HepG2 (cell line): Measurements from ENCODE around the gene TAS1R3. TPM values are rescaled to one million over a fixed set of nuclear protein-coding genes. Genes with fewer than 3 reads are reported as not detected.
A peak's percentile ranks its signal among the peaks of the same experiment; 100 is the strongest.

Source experiments
- CEBPG ChIP-seq: IDR thresholded peaks from 2 replicates; pipeline ENCODE4 v1.6.1; 2016
- FIP1L1 ChIP-seq: fragments of 200-400 bp; formaldehyde crosslinking; IDR thresholded peaks from 2 replicates; pipeline ENCODE4 v1.6.1; 2018; ENCODE audit warnings: low read depth, mild to moderate bottlenecking, low read length, moderate library complexity, borderline replicate concordance; ENCODE audit not compliant: insufficient read depth
- FLYWCH1 ChIP-seq: sonication (generic); formaldehyde crosslinking; IDR thresholded peaks from 2 replicates; pipeline ENCODE4 v1.8.1; 2023; ENCODE audit warnings: mild to moderate bottlenecking, missing genetic modification reagents
- FOXA1 ChIP-seq, 2 experiments: fragments of 450-650 bp in 1 of 2; sonication (generic) in 1 of 2; formaldehyde crosslinking in 1 of 2; IDR thresholded peaks; 2 replicates each; pipeline versions ENCODE4 v1.4.0 to v1.6.1; 2016 to 2020; ENCODE audit warnings: missing genetic modification reagents in 1 of 2
- ISL2 ChIP-seq: sonication (generic); formaldehyde crosslinking; IDR thresholded peaks from 2 replicates; pipeline ENCODE4 v1.5.0; 2020; ENCODE audit warnings: missing genetic modification reagents
- NFRKB ChIP-seq: fragments of 450-650 bp; IDR thresholded peaks from 2 replicates; pipeline ENCODE4 v1.6.1; 2017
- PLRG1 ChIP-seq: fragments of 450-650 bp; conservative IDR thresholded peaks from 2 replicates; pipeline ENCODE4 v1.6.1; 2016
- POLR2G ChIP-seq: fragments of 200-400 bp; formaldehyde crosslinking; IDR thresholded peaks from 2 replicates; pipeline ENCODE4 v1.6.1; 2018; ENCODE audit warnings: mild to moderate bottlenecking, low read depth, low read length, moderate library complexity
- RBFOX2 ChIP-seq: fragments of 200-400 bp; formaldehyde crosslinking; IDR thresholded peaks from 2 replicates; pipeline ENCODE4 v1.6.1; 2017; ENCODE audit warnings: low read depth, mild to moderate bottlenecking, low read length
- RBM39 ChIP-seq: fragments of 200-400 bp; formaldehyde crosslinking; IDR thresholded peaks from one replicate; pipeline ENCODE4 v1.6.1; 2018; ENCODE audit warnings: antibody characterized with exemption, mild to moderate bottlenecking, low read depth, low read length; ENCODE audit not compliant: poor library complexity, severe bottlenecking
- SMAD3 ChIP-seq: sonication (generic); formaldehyde crosslinking; IDR thresholded peaks from 2 replicates; pipeline ENCODE4 v1.4.0; 2020; ENCODE audit warnings: missing genetic modification reagents
- SP2 ChIP-seq: sonication (generic); formaldehyde crosslinking; IDR thresholded peaks from 2 replicates; pipeline ENCODE4 v1.5.1; 2020; ENCODE audit warnings: mild to moderate bottlenecking, missing genetic modification reagents
- TCF7L2 ChIP-seq: IDR thresholded peaks from 2 replicates; pipeline ENCODE4 v1.6.1; 2011; ENCODE audit warnings: mild to moderate bottlenecking, low read depth, low read length, moderate library complexity
- THAP11 ChIP-seq: IDR thresholded peaks from 2 replicates; pipeline ENCODE4 v1.6.1; 2016; ENCODE audit warnings: missing biosample characterization, missing genetic modification reagents
- TP53 ChIP-seq: sonication (generic); formaldehyde crosslinking; conservative IDR thresholded peaks from 2 replicates; pipeline ENCODE4 v1.4.0; 2020; ENCODE audit warnings: missing genetic modification reagents
- ZBTB8A ChIP-seq: sonication (generic); formaldehyde crosslinking; IDR thresholded peaks from 2 replicates; pipeline ENCODE4 v1.4.0; 2020; ENCODE audit warnings: mild to moderate bottlenecking, low read depth, missing genetic modification reagents, borderline replicate concordance
- ZC3H13 ChIP-seq: sonication (generic); formaldehyde crosslinking; IDR thresholded peaks from 2 replicates; pipeline ENCODE4 v1.8.1; 2023; ENCODE audit warnings: mild to moderate bottlenecking, missing genetic modification reagents, moderate library complexity
- ZNF253 ChIP-seq: sonication (generic); formaldehyde crosslinking; IDR thresholded peaks from 2 replicates; pipeline ENCODE4 v1.8.0; 2022; ENCODE audit warnings: mild to moderate bottlenecking, missing genetic modification reagents, borderline replicate concordance
- ZNF274 ChIP-seq: sonication (generic); formaldehyde crosslinking; IDR thresholded peaks from 2 replicates; pipeline ENCODE4 v1.5.1; 2020; ENCODE audit warnings: mild to moderate bottlenecking, missing genetic modification reagents
- ZNF331 ChIP-seq: sonication (generic); formaldehyde crosslinking; IDR thresholded peaks from 2 replicates; pipeline ENCODE4 v1.4.0; 2020; ENCODE audit warnings: missing genetic modification reagents
- ZNF33A ChIP-seq: sonication (generic); formaldehyde crosslinking; IDR thresholded peaks from 2 replicates; pipeline ENCODE4 v1.5.1; 2020; ENCODE audit warnings: missing genetic modification reagents, mild to moderate bottlenecking, moderate library complexity, borderline replicate concordance
- ZNF343 ChIP-seq: sonication (generic); formaldehyde crosslinking; IDR thresholded peaks from 2 replicates; pipeline ENCODE4 v1.4.0; 2020; ENCODE audit warnings: mild to moderate bottlenecking, missing genetic modification reagents
- ZNF572 ChIP-seq: sonication (generic); formaldehyde crosslinking; IDR thresholded peaks from 2 replicates; pipeline ENCODE4 v1.5.1; 2020; ENCODE audit warnings: mild to moderate bottlenecking, missing genetic modification reagents
- ZNF672 ChIP-seq: sonication (generic); formaldehyde crosslinking; IDR thresholded peaks from 2 replicates; pipeline ENCODE4 v1.8.1; 2022; ENCODE audit warnings: missing genetic modification reagents
- polyA plus RNA-seq, 8 experiments: library from polyadenylated mRNA; depleted of rRNA in 3 of 8; stranded (reverse) in 7 of 8; unstranded in 1 of 8; fragments of >200 nt; fragmentation: Illumina TruSeq in 4 of 8; extraction: Trizol in 4 of 8; gene quantifications; 2 replicates each; pipeline versions ENCODE4 v1.2.1 to v1.2.3, GENCODE V29; 2011 to 2016; ENCODE audit warnings: low read depth in 4 of 8, missing spikeins in 1 of 8, mixed read lengths in 1 of 8; ENCODE audit not compliant: insufficient read depth in 1 of 8
- total RNA-seq, 5 experiments: library from RNA; depleted of rRNA; stranded (reverse); fragments of >200 nt; fragmentation: Illumina TruSeq; extraction: Trizol; gene quantifications; 2 replicates each; pipeline ENCODE4 v1.2.3, GENCODE V29; 2016; ENCODE audit warnings: low read depth in 1 of 5
- TF ChIP-seq, protein P1 (sequence below): sonication (generic); formaldehyde crosslinking; IDR thresholded peaks from 2 replicates; pipeline ENCODE4 v1.4.0; 2020; ENCODE audit warnings: mild to moderate bottlenecking, missing genetic modification reagents, borderline replicate concordance
- TF ChIP-seq, protein P2 (sequence below): sonication (generic); formaldehyde crosslinking; IDR thresholded peaks from 2 replicates; pipeline ENCODE4 v1.4.0; 2020; ENCODE audit warnings: mild to moderate bottlenecking, low read depth, missing genetic modification reagents
- TF ChIP-seq, protein P3 (sequence below): sonication (generic); formaldehyde crosslinking; IDR thresholded peaks from 2 replicates; pipeline ENCODE4 v1.8.0; 2022; ENCODE audit warnings: mild to moderate bottlenecking, missing genetic modification reagents, moderate library complexity
- TF ChIP-seq, protein P4 (sequence below): sonication (generic); formaldehyde crosslinking; IDR thresholded peaks from 2 replicates; pipeline ENCODE4 v1.8.1; 2023; ENCODE audit warnings: mild to moderate bottlenecking, missing genetic modification reagents

The TAS1R3 gene
- total and polyA plus RNA-seq, 2 of the 13 experiments (the other 11 are each of a cell fraction or from before 2014, with no cell fraction given) = 0.13 to 0.15 TPM

DNA sequence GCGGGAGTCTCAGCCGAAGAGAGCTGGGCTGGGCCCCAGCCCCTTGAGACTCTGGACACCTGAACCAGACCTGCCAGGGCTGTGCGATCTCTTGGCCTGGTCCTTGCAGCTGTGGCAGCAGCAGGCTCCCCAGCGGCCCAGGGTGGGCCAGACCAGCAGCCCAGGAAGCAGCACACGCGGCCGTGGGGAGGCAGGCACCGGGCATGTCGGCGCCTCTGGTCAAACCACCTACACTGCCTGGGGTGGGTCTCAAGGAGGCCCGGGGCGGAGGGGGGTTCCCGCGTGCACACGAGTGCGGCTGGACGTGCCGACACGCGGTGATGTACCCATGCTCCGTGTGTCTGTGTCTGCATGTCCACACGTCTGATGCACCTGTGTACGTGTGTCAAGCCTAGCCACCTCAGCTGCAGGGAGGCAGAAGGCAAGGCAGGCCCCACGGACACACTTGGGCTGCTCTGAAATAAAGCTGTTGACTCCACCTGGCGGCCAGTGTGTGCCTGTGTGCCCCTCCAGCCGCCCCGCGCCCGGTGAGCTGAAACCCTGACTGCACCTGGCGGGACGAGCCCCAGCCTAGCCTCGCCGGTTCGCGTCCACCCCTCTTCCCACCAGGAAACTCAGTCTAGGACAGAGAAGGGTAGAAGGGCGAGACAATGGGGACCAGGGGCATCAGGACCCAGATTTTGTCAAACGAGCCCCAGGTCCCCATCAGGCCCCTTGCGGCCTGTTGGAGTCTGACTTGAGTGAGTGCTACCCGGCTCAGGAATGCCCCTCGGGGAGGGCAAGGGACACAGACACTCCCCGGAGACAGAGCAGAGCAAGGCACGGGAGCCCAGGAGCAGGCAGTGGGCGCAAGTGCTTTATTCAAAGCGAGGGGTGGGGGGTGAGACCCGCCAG lies 39.3 kb upstream of the TAS1R3 start (continued):
- TF ChIP-seq SP2 (CRISPR knock-in tag) (no peak), FLYWCH1 (CRISPR knock-in tag) (no peak), TCF7L2 (no peak), ZC3H13 (CRISPR knock-in tag) (peak; percentile 65; the same call in 1 of the 2 replicates), ZNF572 (CRISPR knock-in tag) (no peak), ZNF33A (CRISPR knock-in tag) (no peak), RBM39 (no peak), POLR2G (peak; percentile 47; the same call in 1 of the 2 replicates), ISL2 (no peak), SMAD3 (CRISPR knock-in tag) (no peak), PLRG1 (no peak), NFRKB (no peak), FIP1L1 (no peak), ZNF253 (CRISPR knock-in tag) (no peak), TP53 (CRISPR knock-in tag) (no peak), ZNF672 (0 out of 2 replicates have a peak, but pooled peaks have one; percentile 25), ZNF343 (no peak), FOXA1 (IDR thresholded peaks at IDR 0.05) (no peak), FOXA1 (CRISPR knock-in tag; IDR thresholded peaks at IDR 0.05) (0 out of 2 replicates have a peak, but pooled peaks have one; percentile 14), ZNF331 (CRISPR knock-in tag) (0 out of 2 replicates have a peak, but pooled peaks have one; percentile 14), THAP11 (CRISPR knock-in tag) (0 out of 2 replicates have a peak, but pooled peaks have one; percentile 24), CEBPG (CRISPR knock-in tag) (no peak), RBFOX2 (no peak), ZBTB8A (CRISPR knock-in tag) (no peak), ZNF274 (CRISPR knock-in tag) (no peak)
- TF ChIP-seq, protein P1, sequence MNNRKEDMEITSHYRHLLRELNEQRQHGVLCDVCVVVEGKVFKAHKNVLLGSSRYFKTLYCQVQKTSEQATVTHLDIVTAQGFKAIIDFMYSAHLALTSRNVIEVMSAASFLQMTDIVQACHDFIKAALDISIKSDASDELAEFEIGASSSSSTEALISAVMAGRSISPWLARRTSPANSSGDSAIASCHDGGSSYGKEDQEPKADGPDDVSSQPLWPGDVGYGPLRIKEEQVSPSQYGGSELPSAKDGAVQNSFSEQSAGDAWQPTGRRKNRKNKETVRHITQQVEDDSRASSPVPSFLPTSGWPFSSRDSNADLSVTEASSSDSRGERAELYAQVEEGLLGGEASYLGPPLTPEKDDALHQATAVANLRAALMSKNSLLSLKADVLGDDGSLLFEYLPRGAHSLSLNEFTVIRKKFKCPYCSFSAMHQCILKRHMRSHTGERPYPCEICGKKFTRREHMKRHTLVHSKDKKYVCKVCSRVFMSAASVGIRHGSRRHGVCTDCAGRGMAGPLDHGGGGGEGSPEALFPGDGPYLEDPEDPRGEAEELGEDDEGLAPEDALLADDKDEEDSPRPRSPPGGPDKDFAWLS (CRISPR knock-in tag) = no peak
- TF ChIP-seq, protein P2, sequence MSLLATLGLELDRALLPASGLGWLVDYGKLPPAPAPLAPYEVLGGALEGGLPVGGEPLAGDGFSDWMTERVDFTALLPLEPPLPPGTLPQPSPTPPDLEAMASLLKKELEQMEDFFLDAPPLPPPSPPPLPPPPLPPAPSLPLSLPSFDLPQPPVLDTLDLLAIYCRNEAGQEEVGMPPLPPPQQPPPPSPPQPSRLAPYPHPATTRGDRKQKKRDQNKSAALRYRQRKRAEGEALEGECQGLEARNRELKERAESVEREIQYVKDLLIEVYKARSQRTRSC = no peak
- TF ChIP-seq, protein P3, sequence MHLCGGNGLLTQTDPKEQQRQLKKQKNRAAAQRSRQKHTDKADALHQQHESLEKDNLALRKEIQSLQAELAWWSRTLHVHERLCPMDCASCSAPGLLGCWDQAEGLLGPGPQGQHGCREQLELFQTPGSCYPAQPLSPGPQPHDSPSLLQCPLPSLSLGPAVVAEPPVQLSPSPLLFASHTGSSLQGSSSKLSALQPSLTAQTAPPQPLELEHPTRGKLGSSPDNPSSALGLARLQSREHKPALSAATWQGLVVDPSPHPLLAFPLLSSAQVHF (CRISPR knock-in tag) = no peak
- TF ChIP-seq, protein P4, sequence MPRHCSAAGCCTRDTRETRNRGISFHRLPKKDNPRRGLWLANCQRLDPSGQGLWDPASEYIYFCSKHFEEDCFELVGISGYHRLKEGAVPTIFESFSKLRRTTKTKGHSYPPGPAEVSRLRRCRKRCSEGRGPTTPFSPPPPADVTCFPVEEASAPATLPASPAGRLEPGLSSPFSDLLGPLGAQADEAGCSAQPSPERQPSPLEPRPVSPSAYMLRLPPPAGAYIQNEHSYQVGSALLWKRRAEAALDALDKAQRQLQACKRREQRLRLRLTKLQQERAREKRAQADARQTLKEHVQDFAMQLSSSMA (CRISPR knock-in tag) = no peak
